Gastrocnemius medialis (tissue), 4 donors: ENCODE measurements around the gene TRIP10.

Experiments
- CTCF ChIP-seq, 5 experiments: fragments of 450-650 bp in 3 of 5; fragments of 200-600 bp in 2 of 5; sonication (generic) in 2 of 5; IDR thresholded peaks in 4 of 5; conservative IDR thresholded peaks in 1 of 5; 1 replicate in 4 of 5; 2 replicates in 1 of 5; pipeline ENCODE4 v1.5.1; 2016 to 2019; ENCODE audit warnings: antibody characterized with exemption in 5 of 5, mild to moderate bottlenecking in 3 of 5, moderate library complexity in 3 of 5
- POLR2A ChIP-seq, 2 donors: fragments of 450-650 bp; IDR thresholded peaks; one replicate each; pipeline ENCODE4 v1.6.1; 2017; ENCODE audit warnings: antibody characterized with exemption in 2 of 2, mild to moderate bottlenecking in 2 of 2, moderate library complexity in 2 of 2

- TF ChIP-seq CTCF (IDR thresholded peaks at IDR 0.05 in 4 of 5, conservative IDR thresholded peaks at IDR 0.05 in 1 of 5) (no peak), POLR2A (IDR thresholded peaks at IDR 0.05) (no peak)
These were observed 20.0 kb upstream of the TRIP10 start for GRCh38 chr19:6719540-6719861.
